ENCODE data around the gene FBXL14. TPM values are rescaled to one million over a fixed set of nuclear protein-coding genes. Genes with fewer than 3 reads are reported as not detected.

Gene FBXL14
- total and polyA plus RNA-seq, 2 of the 13 experiments (the other 11 are each of a cell fraction or from before 2014, with no cell fraction given): 7.0 to 7.4 TPM

DNA sequence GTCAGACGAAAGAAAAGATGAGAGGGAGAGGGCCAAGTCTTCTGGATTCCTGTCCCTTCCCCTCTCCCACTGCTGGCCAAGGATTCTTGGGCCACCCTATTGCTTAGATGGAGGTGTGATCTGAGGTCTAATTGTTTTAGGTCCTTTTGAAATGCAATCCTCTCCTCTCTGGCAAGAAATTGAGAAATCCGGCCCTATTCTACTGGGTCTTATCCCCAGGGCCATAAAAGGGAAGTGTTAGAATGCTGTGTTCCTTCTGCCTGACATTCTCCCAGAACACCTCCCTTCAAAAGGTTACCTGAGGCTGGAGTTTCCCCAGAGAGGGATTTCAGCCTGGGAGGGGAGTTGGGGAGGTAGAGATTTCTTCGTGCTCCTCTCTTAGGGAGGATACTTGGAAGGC lies 39.1 kb upstream of the FBXL14 start:
- Histone ChIP-seq H3K4me1 (ENCODE audit: insufficient read depth, low read length) (peaks cover 41% of the 10 kb centered on the region), H3K4me2 (ENCODE audit: low read depth, low read length) (no peak overlapping the region), H4K20me1 (ENCODE audit: insufficient read depth, low read length) (no peaks in the 10 kb centered on the region), H3K27me3 (ENCODE audit: control insufficient read depth in 1 of 2, insufficient read depth in 2 of 2, low read length in 2 of 2) (peaks cover 6 to 74% of the 10 kb centered on the region in 2 experiments; a peak in 4 of 5 replicates), H3K79me2 (ENCODE audit: insufficient read depth, low read length) (no peaks in the 10 kb centered on the region), H3K9me3 (ENCODE audit: low read length) (no peaks in the 10 kb centered on the region), H2AFZ (ENCODE audit: low read length) (no peak overlapping the region), H3K4me3 (replicated peaks in 1 of 3; ENCODE audit: insufficient read depth in 1 of 3, low read depth in 2 of 3, low read length in 3 of 3) (no peak overlapping the region), H3K9ac (ENCODE audit: insufficient read depth, low read depth, low read length) (no peak overlapping the region), H3K27ac (ENCODE audit: extremely low read length, insufficient read depth, low read length) (no peak overlapping the region), H3K36me3 (replicated peaks in 1 of 2; ENCODE audit: control insufficient read depth in 1 of 2, insufficient read depth in 2 of 2, low read length in 2 of 2) (no peaks in the 10 kb centered on the region)
- ChIA-PET POLR2A (no interaction called here), CTCF (ENCODE audit: low intra/inter-chr PET ratio, low total read pairs) (interaction anchor here (2.2 kb wide), 1 partner anchor 157 kb away, joined by 15 read pairs; no protein-coding TSS in a partner anchor)
- no peak for FAIRE-seq
- DNase-seq (ENCODE audit: low spot score): no peak
- BruUV-seq (replicated peaks): no TSS peak
- in situ Hi-C loops (cut with HindIII; ENCODE audit: extremely low pct_ligation_motif_present, low pct_unique_long_range_greater_than_20kb): no loop called here
- TF ChIP-seq EED (CRISPR knock-in tag; IDR thresholded peaks at IDR 0.05) (no peak), ZNF549 (CRISPR knock-in tag; IDR thresholded peaks at IDR 0.05) (no peak), CEBPG (CRISPR knock-in tag; IDR thresholded peaks at IDR 0.05) (no peak), HOXA7 (CRISPR knock-in tag; IDR thresholded peaks at IDR 0.05) (no peak)
- TF ChIP-seq, protein P1, sequence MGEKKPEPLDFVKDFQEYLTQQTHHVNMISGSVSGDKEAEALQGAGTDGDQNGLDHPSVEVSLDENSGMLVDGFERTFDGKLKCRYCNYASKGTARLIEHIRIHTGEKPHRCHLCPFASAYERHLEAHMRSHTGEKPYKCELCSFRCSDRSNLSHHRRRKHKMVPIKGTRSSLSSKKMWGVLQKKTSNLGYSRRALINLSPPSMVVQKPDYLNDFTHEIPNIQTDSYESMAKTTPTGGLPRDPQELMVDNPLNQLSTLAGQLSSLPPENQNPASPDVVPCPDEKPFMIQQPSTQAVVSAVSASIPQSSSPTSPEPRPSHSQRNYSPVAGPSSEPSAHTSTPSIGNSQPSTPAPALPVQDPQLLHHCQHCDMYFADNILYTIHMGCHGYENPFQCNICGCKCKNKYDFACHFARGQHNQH (CRISPR knock-in tag; IDR thresholded peaks at IDR 0.05): no peak
- TF ChIP-seq, protein P2, sequence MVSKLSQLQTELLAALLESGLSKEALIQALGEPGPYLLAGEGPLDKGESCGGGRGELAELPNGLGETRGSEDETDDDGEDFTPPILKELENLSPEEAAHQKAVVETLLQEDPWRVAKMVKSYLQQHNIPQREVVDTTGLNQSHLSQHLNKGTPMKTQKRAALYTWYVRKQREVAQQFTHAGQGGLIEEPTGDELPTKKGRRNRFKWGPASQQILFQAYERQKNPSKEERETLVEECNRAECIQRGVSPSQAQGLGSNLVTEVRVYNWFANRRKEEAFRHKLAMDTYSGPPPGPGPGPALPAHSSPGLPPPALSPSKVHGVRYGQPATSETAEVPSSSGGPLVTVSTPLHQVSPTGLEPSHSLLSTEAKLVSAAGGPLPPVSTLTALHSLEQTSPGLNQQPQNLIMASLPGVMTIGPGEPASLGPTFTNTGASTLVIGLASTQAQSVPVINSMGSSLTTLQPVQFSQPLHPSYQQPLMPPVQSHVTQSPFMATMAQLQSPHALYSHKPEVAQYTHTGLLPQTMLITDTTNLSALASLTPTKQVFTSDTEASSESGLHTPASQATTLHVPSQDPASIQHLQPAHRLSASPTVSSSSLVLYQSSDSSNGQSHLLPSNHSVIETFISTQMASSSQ (IDR thresholded peaks at IDR 0.05; ENCODE audit: low read depth): no peak
- TF ChIP-seq, protein P2 (CRISPR knock-in tag; IDR thresholded peaks at IDR 0.05; ENCODE audit: borderline replicate concordance): no peak
- WGBS (ENCODE audit: low lambda C conversion rate): 36% methylated on average over 3 of the region's 3 CpGs
- intact Hi-C loops (cut with micrococcal nuclease; ENCODE audit: unreplicated experiment): no loop called here
- ATAC-seq: no peak

All from HepG2 (cell line).